AML-193 (cell line): Measurements from ENCODE around the gene SUFU.
A peak's percentile ranks its signal among the peaks of the same experiment; 100 is the strongest.

ENCODE experiments used
- DNase-seq, 2 experiments: peaks; one replicate each; lab custom pipeline; 2025; lab: John Stamatoyannopoulos, UW

The SUFU gene

GRCh38 chr10:102635377-102635776 lies 131.6 kb downstream of the SUFU start:
- peak; percentile 54 to 73 for DNase-seq

- no peak for DNase-seq
Measured at GRCh38 chr10:102639537-102639936, 135.8 kb downstream of the SUFU start.

GRCh38 chr10:102641402-102641801 lies 137.6 kb downstream of the SUFU start:
- DNase-seq: no peak

- DNase-seq: peak; percentile 93 to 95
Measured at GRCh38 chr10:102641880-102642735, 138.3 kb downstream of the SUFU start.

GRCh38 chr10:102642736-102643335 lies 139.1 kb downstream of the SUFU start:
- peak in 1 of 2 experiments; percentile 34 for DNase-seq

GRCh38 chr10:102643336-102644065 lies 139.7 kb downstream of the SUFU start:
- peak; percentile 50 to 54 for DNase-seq

- peak in 1 of 2 experiments; percentile 48 for DNase-seq
Measured at GRCh38 chr10:102644066-102644645, 140.4 kb downstream of the SUFU start, which contains the start of gene TRIM8. Gene TRIM8 (plus strand): TSS chr10:102644479. CDS start chr10:102644618, 139 bp downstream.

GRCh38 chr10:102644646-102645387 lies 141.0 kb downstream of the SUFU start:
- peak; percentile 57 to 64 for DNase-seq

- DNase-seq: peak; percentile 67 to 77
Measured at GRCh38 chr10:102645388-102645740, 141.6 kb downstream of the SUFU start.

GRCh38 chr10:102645741-102646609 lies 142.2 kb downstream of the SUFU start:
- peak; percentile 97 to 98 for DNase-seq

- DNase-seq: peak; percentile 66 to 67
Measured at GRCh38 chr10:102646610-102647442, 143.1 kb downstream of the SUFU start.

- DNase-seq: no peak
Measured at GRCh38 chr10:102647443-102648268, 143.9 kb downstream of the SUFU start.

GRCh38 chr10:102648269-102648888 lies 144.6 kb downstream of the SUFU start:
- DNase-seq: no peak

- no peak for DNase-seq
Measured at GRCh38 chr10:102648889-102649796, 145.4 kb downstream of the SUFU start.

- no peak for DNase-seq
Measured at GRCh38 chr10:102649797-102650654, 146.3 kb downstream of the SUFU start.
